Liver (tissue), 9 donors: ENCODE results near the gene AHDC1. TPM values are rescaled to one million over a fixed set of nuclear protein-coding genes. Genes with fewer than 3 reads are reported as not detected.

Experiments
- DNase-seq: peaks from one replicate; pipeline ENCODE4 v3.0.0-alpha.2; 2017; ENCODE audit warnings: low spot score
- H3K27ac ChIP-seq, 2 donors: one replicate each; pipeline ENCODE4 v1.7.0; 2013; ENCODE audit warnings: inconsistent platforms in 2 of 2, low read length in 2 of 2, control low read depth in 1 of 2, low read depth in 1 of 2, mild to moderate bottlenecking in 1 of 2
- H3K27me3 ChIP-seq, 4 donors: one replicate each; pipeline versions ENCODE4 v1.6.1 to v1.7.0; 2013; ENCODE audit warnings: low read length in 3 of 4, inconsistent platforms in 1 of 4, mild to moderate bottlenecking in 1 of 4, moderate library complexity in 1 of 4; ENCODE audit not compliant: control insufficient read depth in 4 of 4, insufficient read depth in 4 of 4
- H3K36me3 ChIP-seq, 4 donors: one replicate each; pipeline versions ENCODE4 v1.6.1 to v1.7.0; 2013; ENCODE audit warnings: low read length in 3 of 4, mild to moderate bottlenecking in 3 of 4, low read depth in 1 of 4, moderate library complexity in 1 of 4; ENCODE audit not compliant: control insufficient read depth in 4 of 4, insufficient read depth in 3 of 4
- H3K4me1 ChIP-seq, 4 donors: one replicate each; pipeline versions ENCODE4 v1.6.1 to v1.7.0; 2013; ENCODE audit warnings: low read length in 3 of 4, mild to moderate bottlenecking in 3 of 4, moderate library complexity in 1 of 4; ENCODE audit not compliant: control insufficient read depth in 4 of 4, insufficient read depth in 4 of 4
- H3K4me3 ChIP-seq, 3 donors: one replicate each; pipeline versions ENCODE4 v1.6.1 to v1.7.0; 2013; ENCODE audit warnings: low read length in 3 of 3, control low read depth in 1 of 3, low read depth in 1 of 3, mild to moderate bottlenecking in 1 of 3
- H3K9ac ChIP-seq, 2 donors: one replicate each; pipeline ENCODE4 v1.7.0; 2013; ENCODE audit warnings: low read length in 2 of 2, mild to moderate bottlenecking in 2 of 2, moderate library complexity in 2 of 2, control low read depth in 1 of 2, low read depth in 1 of 2
- H3K9me3 ChIP-seq, 4 donors: one replicate each; pipeline versions ENCODE4 v1.6.1 to v1.7.0; 2013; ENCODE audit warnings: low read length in 3 of 4; ENCODE audit not compliant: control insufficient read depth in 4 of 4
- EGR1 ChIP-seq, 2 donors: IDR thresholded peaks; 2 replicates each; pipeline ENCODE4 v1.6.1; 2016 to 2018; ENCODE audit warnings: antibody characterized with exemption in 2 of 2, low read depth in 2 of 2
- FOXA1 ChIP-seq: IDR thresholded peaks from 2 replicates; pipeline ENCODE4 v1.6.1; 2016; ENCODE audit warnings: antibody characterized with exemption
- FOXA2 ChIP-seq: IDR thresholded peaks from 2 replicates; pipeline ENCODE4 v1.6.1; 2016; ENCODE audit warnings: antibody characterized with exemption
- GABPA ChIP-seq, 2 donors: IDR thresholded peaks in 1 of 2; conservative IDR thresholded peaks in 1 of 2; 2 replicates each; pipeline ENCODE4 v1.6.1; 2016; ENCODE audit warnings: antibody characterized with exemption in 2 of 2, mild to moderate bottlenecking in 1 of 2, moderate library complexity in 1 of 2
- HNF4G ChIP-seq: IDR thresholded peaks from 2 replicates; pipeline ENCODE4 v1.6.1; 2016; ENCODE audit warnings: antibody characterized with exemption
- JUND ChIP-seq, 2 donors: IDR thresholded peaks; 2 replicates each; pipeline ENCODE4 v1.6.1; 2016; ENCODE audit warnings: antibody characterized with exemption in 2 of 2
- NR2F2 ChIP-seq: IDR thresholded peaks from 2 replicates; pipeline ENCODE4 v1.6.1; 2016; ENCODE audit warnings: antibody characterized with exemption
- RAD21 ChIP-seq, 2 donors: IDR thresholded peaks; 2 replicates each; pipeline ENCODE4 v1.6.1; 2016; ENCODE audit warnings: antibody characterized with exemption in 2 of 2, mild to moderate bottlenecking in 2 of 2
- RXRA ChIP-seq, 2 donors: IDR thresholded peaks; 2 replicates each; pipeline ENCODE4 v1.6.1; 2017 to 2018; ENCODE audit warnings: antibody characterized with exemption in 2 of 2, mild to moderate bottlenecking in 1 of 2
- SP1 ChIP-seq: IDR thresholded peaks from 2 replicates; pipeline ENCODE4 v1.6.1; 2018; ENCODE audit warnings: antibody characterized with exemption, mild to moderate bottlenecking
- TAF1 ChIP-seq: conservative IDR thresholded peaks from 2 replicates; pipeline ENCODE4 v1.6.1; 2016; ENCODE audit warnings: antibody characterized with exemption, mild to moderate bottlenecking
- YY1 ChIP-seq: IDR thresholded peaks from 2 replicates; pipeline ENCODE4 v1.6.1; 2016; ENCODE audit warnings: antibody characterized with exemption, mild to moderate bottlenecking
- WGBS: extraction: QIAGEN DNeasy Blood & Tissue Kit; methylation state at CpG from one replicate; pipeline ENCODE4 v1.1.7; 2013; 5-methylcytosine and 5-hydroxymethylcytosine counted together
- polyA plus RNA-seq, 2 donors: library from polyadenylated mRNA; stranded (reverse) in 1 of 2; unstranded in 1 of 2; fragments of 200-250 nt in 1 of 2; fragments of >200 nt in 1 of 2; fragmentation: Nextera tagmentation in 1 of 2; extraction: Ambion mirVana in 1 of 2; gene quantifications; one replicate each; pipeline versions ENCODE4 v1.2.1 to v1.2.3, GENCODE V29; 2013 to 2015
- total RNA-seq, 2 donors: library from RNA; depleted of rRNA; stranded (reverse); fragments of >200 nt; gene quantifications; one replicate each; pipeline ENCODE4 v1.2.3, GENCODE V29; 2014
- TF ChIP-seq, protein P1 (sequence below): fragments of 150-350 bp; IDR thresholded peaks from 2 replicates; pipeline ENCODE4 v1.5.1; 2017; ENCODE audit warnings: improper control_type of control experiment, low read depth, low read length; ENCODE audit not compliant: missing input control
- TF ChIP-seq, protein P2 (sequence below): IDR thresholded peaks from 2 replicates; pipeline ENCODE4 v1.6.1; 2016; ENCODE audit warnings: antibody characterized with exemption
- TF ChIP-seq, protein P3 (sequence below): IDR thresholded peaks from 2 replicates; pipeline ENCODE4 v1.6.1; 2016; ENCODE audit warnings: antibody characterized with exemption, mild to moderate bottlenecking
- TF ChIP-seq, protein P4 (sequence below): IDR thresholded peaks from 2 replicates; pipeline ENCODE4 v1.6.1; 2016; ENCODE audit warnings: antibody characterized with exemption
- TF ChIP-seq, protein P5 (sequence below): IDR thresholded peaks from 2 replicates; pipeline ENCODE4 v1.6.1; 2016; ENCODE audit warnings: antibody characterized with exemption
- donor health status: healthy.
- donor health status: healthy.
- donor health status: healthy.
- donor health status: healthy.
- donor health status: healthy.

The AHDC1 gene
- total and polyA plus RNA-seq, 4 donors, result 2.4 to 6.5 (median 5.5) TPM

DNA sequence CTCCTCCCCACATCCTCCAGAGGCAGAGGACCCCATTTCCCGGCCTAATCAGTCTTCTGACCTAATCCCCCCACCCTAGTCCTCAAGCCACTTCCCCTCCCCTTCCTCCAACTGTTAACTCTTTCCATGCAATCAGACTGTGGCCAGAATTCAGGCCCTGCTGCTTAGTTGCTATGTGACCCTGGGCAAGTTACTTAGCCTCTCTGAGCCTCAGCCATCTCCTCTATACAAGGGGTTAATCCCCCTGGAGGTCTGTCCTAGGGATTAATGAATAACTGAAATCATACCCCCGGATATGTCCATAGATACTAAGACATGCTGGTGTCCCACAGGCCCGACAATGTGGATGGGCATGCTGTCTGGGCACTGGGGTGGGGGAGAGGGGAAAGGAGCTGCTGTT, 18.3 kb downstream of the AHDC1 start:
- TF ChIP-seq TAF1 (no peak), HNF4G (no peak), SP1 (no peak), JUND (IDR thresholded peaks at IDR 0.05) (no peak), FOXA2 (no peak), RXRA (IDR thresholded peaks at IDR 0.05) (no peak), YY1 (no peak), EGR1 (IDR thresholded peaks at IDR 0.05; ENCODE audit: low read depth in 2 of 2) (no peak), FOXA1 (no peak), NR2F2 (no peak), RAD21 (IDR thresholded peaks at IDR 0.05) (no peak), GABPA (IDR thresholded peaks at IDR 0.05 in 1 of 2, conservative IDR thresholded peaks at IDR 0.05 in 1 of 2) (no peak)
- TF ChIP-seq, protein P1, sequence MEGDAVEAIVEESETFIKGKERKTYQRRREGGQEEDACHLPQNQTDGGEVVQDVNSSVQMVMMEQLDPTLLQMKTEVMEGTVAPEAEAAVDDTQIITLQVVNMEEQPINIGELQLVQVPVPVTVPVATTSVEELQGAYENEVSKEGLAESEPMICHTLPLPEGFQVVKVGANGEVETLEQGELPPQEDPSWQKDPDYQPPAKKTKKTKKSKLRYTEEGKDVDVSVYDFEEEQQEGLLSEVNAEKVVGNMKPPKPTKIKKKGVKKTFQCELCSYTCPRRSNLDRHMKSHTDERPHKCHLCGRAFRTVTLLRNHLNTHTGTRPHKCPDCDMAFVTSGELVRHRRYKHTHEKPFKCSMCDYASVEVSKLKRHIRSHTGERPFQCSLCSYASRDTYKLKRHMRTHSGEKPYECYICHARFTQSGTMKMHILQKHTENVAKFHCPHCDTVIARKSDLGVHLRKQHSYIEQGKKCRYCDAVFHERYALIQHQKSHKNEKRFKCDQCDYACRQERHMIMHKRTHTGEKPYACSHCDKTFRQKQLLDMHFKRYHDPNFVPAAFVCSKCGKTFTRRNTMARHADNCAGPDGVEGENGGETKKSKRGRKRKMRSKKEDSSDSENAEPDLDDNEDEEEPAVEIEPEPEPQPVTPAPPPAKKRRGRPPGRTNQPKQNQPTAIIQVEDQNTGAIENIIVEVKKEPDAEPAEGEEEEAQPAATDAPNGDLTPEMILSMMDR, result no peak
- TF ChIP-seq, protein P2, sequence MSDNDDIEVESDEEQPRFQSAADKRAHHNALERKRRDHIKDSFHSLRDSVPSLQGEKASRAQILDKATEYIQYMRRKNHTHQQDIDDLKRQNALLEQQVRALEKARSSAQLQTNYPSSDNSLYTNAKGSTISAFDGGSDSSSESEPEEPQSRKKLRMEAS, result no peak
- TF ChIP-seq, protein P3, sequence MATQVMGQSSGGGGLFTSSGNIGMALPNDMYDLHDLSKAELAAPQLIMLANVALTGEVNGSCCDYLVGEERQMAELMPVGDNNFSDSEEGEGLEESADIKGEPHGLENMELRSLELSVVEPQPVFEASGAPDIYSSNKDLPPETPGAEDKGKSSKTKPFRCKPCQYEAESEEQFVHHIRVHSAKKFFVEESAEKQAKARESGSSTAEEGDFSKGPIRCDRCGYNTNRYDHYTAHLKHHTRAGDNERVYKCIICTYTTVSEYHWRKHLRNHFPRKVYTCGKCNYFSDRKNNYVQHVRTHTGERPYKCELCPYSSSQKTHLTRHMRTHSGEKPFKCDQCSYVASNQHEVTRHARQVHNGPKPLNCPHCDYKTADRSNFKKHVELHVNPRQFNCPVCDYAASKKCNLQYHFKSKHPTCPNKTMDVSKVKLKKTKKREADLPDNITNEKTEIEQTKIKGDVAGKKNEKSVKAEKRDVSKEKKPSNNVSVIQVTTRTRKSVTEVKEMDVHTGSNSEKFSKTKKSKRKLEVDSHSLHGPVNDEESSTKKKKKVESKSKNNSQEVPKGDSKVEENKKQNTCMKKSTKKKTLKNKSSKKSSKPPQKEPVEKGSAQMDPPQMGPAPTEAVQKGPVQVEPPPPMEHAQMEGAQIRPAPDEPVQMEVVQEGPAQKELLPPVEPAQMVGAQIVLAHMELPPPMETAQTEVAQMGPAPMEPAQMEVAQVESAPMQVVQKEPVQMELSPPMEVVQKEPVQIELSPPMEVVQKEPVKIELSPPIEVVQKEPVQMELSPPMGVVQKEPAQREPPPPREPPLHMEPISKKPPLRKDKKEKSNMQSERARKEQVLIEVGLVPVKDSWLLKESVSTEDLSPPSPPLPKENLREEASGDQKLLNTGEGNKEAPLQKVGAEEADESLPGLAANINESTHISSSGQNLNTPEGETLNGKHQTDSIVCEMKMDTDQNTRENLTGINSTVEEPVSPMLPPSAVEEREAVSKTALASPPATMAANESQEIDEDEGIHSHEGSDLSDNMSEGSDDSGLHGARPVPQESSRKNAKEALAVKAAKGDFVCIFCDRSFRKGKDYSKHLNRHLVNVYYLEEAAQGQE, result no peak
- TF ChIP-seq, protein P4, sequence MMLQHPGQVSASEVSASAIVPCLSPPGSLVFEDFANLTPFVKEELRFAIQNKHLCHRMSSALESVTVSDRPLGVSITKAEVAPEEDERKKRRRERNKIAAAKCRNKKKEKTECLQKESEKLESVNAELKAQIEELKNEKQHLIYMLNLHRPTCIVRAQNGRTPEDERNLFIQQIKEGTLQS, result no peak
- TF ChIP-seq, protein P5, sequence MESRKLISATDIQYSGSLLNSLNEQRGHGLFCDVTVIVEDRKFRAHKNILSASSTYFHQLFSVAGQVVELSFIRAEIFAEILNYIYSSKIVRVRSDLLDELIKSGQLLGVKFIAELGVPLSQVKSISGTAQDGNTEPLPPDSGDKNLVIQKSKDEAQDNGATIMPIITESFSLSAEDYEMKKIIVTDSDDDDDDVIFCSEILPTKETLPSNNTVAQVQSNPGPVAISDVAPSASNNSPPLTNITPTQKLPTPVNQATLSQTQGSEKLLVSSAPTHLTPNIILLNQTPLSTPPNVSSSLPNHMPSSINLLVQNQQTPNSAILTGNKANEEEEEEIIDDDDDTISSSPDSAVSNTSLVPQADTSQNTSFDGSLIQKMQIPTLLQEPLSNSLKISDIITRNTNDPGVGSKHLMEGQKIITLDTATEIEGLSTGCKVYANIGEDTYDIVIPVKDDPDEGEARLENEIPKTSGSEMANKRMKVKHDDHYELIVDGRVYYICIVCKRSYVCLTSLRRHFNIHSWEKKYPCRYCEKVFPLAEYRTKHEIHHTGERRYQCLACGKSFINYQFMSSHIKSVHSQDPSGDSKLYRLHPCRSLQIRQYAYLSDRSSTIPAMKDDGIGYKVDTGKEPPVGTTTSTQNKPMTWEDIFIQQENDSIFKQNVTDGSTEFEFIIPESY, result no peak
- H3K36me3 ChIP-seq, result no peaks in the 10 kb centered on the region
- no peaks in the 10 kb centered on the region for H3K9me3 ChIP-seq
- no peak for DNase-seq
- H3K27me3 ChIP-seq, result no peaks in the 10 kb centered on the region
- 63% methylated on average over 3 of the region's 3 CpGs for WGBS
- no peak overlapping the region for H3K9ac ChIP-seq
- H3K4me3 ChIP-seq, result no peak overlapping the region
- no peak overlapping the region for H3K27ac ChIP-seq
- peaks cover 0 to 21% (median 13%) of the 10 kb centered on the region in 4 donors for H3K4me1 ChIP-seq

DNA sequence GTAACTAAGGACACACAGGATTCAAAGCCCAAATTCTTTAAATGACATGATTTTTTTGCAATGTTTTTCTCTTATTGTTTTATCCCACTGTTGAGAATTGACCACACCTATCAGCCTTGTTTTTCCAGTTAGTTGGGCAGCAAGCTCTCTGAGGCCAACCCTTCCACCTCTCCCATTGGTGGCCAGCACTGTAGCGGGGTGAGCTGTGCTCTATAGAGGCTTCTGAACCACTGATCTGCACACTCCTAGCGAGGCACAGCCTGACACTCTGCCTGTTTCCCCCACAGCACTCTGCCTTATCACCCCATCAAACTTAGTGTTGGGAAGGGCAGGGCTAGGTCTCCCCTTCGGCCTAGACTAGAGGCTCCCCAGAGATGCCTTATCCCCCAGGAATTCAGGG, 19.5 kb downstream of the AHDC1 start:
- WGBS, result 95% methylated on average over 3 of the region's 3 CpGs
- H3K9ac ChIP-seq, result no peak overlapping the region
- peaks cover 0 to 15% (median 13%) of the 10 kb centered on the region in 4 donors for H3K4me1 ChIP-seq
- H3K4me3 ChIP-seq, result no peak overlapping the region
- H3K27me3 ChIP-seq, result no peaks in the 10 kb centered on the region
- no peaks in the 10 kb centered on the region for H3K36me3 ChIP-seq
- no peak overlapping the region for H3K27ac ChIP-seq
- DNase-seq, result no peak
- H3K9me3 ChIP-seq, result no peaks in the 10 kb centered on the region
- no peak for TF ChIP-seq EGR1 (IDR thresholded peaks at IDR 0.05; ENCODE audit: low read depth in 2 of 2)
- no peak for TF ChIP-seq NR2F2
- no peak for TF ChIP-seq RAD21 (IDR thresholded peaks at IDR 0.05)
- no peak for TF ChIP-seq GABPA (IDR thresholded peaks at IDR 0.05 in 1 of 2, conservative IDR thresholded peaks at IDR 0.05 in 1 of 2)
- no peak for TF ChIP-seq TAF1
- TF ChIP-seq FOXA1, result no peak
- TF ChIP-seq, protein P1, result no peak
- no peak for TF ChIP-seq FOXA2
- no peak for TF ChIP-seq RXRA (IDR thresholded peaks at IDR 0.05)
- TF ChIP-seq, protein P2, result no peak
- TF ChIP-seq, protein P3, result no peak
